Islet of Langerhans (tissue), 1 donor: ENCODE results near the gene ROR2.
"Not testable (repeated sequence)": the region's sequence is repeated elsewhere in the genome, so short reads cannot be mapped to it uniquely, and the experiment has no call there.

ENCODE experiments used
- FAIRE-seq: peaks from one replicate; lab custom pipeline; 2011; peaks lifted over from hg19 to GRCh38; lab: Jason Lieb, UNC

ROR2 gene

GRCh38 chr9:91923145-91923544 lies 26.9 kb downstream of the ROR2 start:
- FAIRE-seq, result no peak

- no peak for FAIRE-seq
Measured at GRCh38 chr9:91921371-91921770, 28.7 kb downstream of the ROR2 start.

GRCh38 chr9:91920630-91921350 lies 29.2 kb downstream of the ROR2 start:
- FAIRE-seq, result no peak

- FAIRE-seq, result no peak
Measured at GRCh38 chr9:91919621-91920020, 30.4 kb downstream of the ROR2 start.

- no peak for FAIRE-seq
Measured at GRCh38 chr9:91917436-91917835, 32.6 kb downstream of the ROR2 start.

- FAIRE-seq, result no peak
Measured at GRCh38 chr9:91915524-91916263, 34.3 kb downstream of the ROR2 start.

GRCh38 chr9:91914937-91915336 lies 35.1 kb downstream of the ROR2 start:
- no peak for FAIRE-seq

- no peak for FAIRE-seq
Measured at GRCh38 chr9:91914404-91914803, 35.6 kb downstream of the ROR2 start.

- no peak for FAIRE-seq
Measured at GRCh38 chr9:91913986-91914385, 36.0 kb downstream of the ROR2 start.

GRCh38 chr9:91913096-91913495 lies 36.9 kb downstream of the ROR2 start:
- FAIRE-seq, result no peak

- FAIRE-seq, result no peak
Measured at GRCh38 chr9:91911657-91912056, 38.4 kb downstream of the ROR2 start.

- not testable (repeated sequence) for FAIRE-seq
Measured at GRCh38 chr9:91909256-91909655, 40.8 kb downstream of the ROR2 start.

- no peak for FAIRE-seq
Measured at GRCh38 chr9:91908746-91909145, 41.3 kb downstream of the ROR2 start.

- FAIRE-seq, result no peak
Measured at GRCh38 chr9:91908293-91908623, 41.8 kb downstream of the ROR2 start.

GRCh38 chr9:91907484-91908292 lies 42.3 kb downstream of the ROR2 start:
- no peak for FAIRE-seq

- FAIRE-seq, result no peak
Measured at GRCh38 chr9:91905991-91906469, 44.0 kb downstream of the ROR2 start.

GRCh38 chr9:91905237-91905650 lies 44.8 kb downstream of the ROR2 start:
- no peak for FAIRE-seq

- FAIRE-seq, result no peak
Measured at GRCh38 chr9:91904588-91905236, 45.3 kb downstream of the ROR2 start.

- no peak for FAIRE-seq
Measured at GRCh38 chr9:91903126-91903911, 46.7 kb downstream of the ROR2 start.

- FAIRE-seq, result no peak
Measured at GRCh38 chr9:91902475-91903125, 47.4 kb downstream of the ROR2 start.

GRCh38 chr9:91900797-91901177 lies 49.2 kb downstream of the ROR2 start:
- no peak for FAIRE-seq
